Superior temporal gyrus (tissue), 1 donor: Measurements from ENCODE around the gene UMOD.
A peak's percentile ranks its signal among the peaks of the same experiment; 100 is the strongest.

Experiments used
- DNase-seq: peaks from one replicate; pipeline ENCODE4 v3.0.0-alpha.2; 2016; ENCODE audit errors: extremely low spot score

UMOD gene

DNA sequence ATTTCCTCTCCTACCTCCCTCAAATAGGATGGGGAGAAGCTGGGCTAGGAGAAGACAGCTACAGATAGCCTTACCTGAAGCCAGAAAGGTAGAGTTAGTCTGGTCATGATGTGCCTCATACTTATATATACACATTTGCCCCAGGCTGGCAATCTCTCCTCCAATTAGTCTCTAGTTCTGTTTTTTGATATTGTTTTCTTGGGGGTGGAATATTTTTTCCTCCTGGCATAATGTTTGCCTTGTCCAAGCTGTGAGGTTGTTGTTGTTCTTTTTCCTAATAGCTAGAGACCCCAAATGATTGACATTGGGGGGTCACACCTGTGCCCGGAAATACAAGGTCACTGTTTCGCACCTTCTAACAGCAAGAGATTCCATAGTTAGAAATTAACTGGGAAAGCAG is at the start of gene UMOD:
UMOD (minus strand) TSS at position 101 of the 400 bp plus-strand sequence. CDS start 1,978 bp downstream, outside the sequence.
- DNase-seq: no peak

DNA sequence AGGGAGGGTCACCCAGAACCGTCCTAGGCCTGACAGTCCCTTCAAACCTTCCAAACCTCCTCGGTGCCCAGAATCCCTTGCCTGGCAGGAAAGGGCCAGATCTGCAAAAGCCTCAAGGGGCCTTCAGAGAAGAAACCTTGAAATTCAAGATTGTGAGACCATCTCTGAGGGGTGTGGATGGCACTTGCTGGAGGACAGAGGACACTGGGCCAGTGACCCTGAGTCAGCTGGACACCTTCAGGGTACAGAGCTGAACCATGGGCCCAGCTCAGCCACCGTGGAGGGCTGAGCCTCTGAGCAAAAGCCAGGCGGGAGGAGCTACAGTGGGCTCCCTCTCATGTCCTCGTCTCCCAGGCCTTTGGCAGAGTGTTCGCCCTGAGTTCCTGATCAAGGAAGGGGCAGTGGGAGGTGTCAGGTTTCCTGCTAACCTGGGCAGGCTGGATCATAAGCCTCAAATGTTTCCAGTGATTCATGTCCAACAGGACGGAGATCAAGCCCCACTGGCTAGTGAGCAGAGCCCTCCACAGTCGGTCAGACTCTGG is 49.0 kb upstream of the UMOD start:
- no peak for DNase-seq

DNA sequence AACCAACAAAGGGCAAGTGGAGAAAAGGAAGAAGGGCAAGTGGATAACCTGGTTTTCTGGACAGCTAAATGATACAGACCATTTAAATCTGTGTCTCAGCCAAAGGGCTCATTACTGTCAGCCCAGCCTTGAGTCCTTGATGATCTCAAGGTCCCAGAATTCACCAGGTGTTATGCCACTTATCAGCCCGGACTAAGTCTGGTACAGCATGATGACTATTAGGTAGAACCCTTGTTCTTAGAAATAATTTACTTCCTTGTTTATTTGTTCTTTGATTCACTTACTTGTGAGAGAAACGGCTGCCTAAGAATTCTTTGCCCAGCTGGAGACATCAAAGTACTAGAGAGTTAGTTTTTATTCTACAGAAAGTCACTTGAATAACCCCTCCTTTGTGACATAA is 48.6 kb upstream of the UMOD start:
- DNase-seq: no peak

DNA sequence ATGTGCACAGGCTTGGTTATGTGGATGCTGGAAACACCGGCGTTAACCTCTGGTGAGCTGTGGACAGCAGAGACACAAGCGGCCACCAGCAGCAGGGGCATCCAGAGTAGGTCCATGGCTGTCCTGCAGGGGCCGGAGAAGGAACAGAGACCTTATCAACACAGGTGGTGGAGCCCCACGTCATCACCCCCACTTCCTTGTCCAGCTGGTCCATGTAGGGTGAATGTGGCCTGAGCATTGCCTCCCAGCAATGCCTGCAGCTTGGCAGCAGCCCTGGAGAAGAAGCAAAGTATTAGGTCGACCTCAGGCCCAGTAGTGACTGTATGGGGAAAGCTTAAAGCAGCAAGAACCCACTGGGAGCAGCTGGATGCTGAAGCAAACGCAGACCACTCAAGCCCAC is 46.7 kb upstream of the UMOD start:
- DNase-seq: no peak

DNA sequence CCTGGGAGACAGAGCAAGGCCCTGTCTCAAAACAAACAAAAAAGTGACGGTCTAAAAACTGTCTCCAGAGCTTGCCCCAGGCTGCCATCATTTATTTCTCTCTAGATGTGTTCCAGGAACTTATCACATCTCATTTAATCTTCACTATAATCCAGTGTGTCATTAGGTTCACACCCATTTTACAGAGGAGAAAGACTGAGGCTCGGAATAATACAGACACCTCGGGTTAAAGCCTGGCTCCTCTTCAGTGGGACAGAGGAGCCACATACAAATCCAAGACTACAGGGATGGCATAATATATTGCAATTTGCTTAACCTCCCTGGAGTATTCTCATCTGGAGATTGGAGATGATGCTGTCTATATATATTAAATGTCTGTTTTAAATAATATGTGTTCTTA is 46.1 kb upstream of the UMOD start:
- no peak for DNase-seq

DNA sequence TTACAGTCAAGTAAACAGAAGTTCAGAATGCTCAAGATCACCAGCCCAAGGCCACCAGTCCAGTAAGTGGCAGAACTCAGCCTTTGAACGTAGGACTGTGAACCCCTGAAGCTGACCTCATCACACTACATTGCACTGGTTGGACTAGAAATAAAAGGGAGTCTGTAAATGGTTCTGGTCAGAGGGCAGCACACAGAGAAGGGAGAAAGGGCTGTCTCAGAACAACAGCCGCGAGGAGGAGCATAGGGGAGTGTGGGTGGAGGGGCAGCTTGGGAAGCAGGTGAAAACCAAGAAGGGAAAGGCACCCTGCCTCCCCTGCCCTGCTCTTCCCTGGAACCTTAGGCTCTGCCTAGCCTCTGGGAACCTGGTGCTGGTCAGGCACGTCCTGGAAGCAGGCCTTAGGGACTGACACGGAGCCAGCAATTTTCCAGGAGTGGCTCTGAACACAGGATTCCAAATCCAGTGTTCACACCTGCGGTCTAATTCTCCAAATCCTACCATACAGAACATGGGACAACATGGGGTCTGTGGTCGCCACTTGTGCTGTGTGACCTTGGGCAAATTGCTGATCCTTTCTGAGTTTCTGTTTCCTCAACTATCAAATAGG is 45.1 kb upstream of the UMOD start:
- no peak for DNase-seq

DNA sequence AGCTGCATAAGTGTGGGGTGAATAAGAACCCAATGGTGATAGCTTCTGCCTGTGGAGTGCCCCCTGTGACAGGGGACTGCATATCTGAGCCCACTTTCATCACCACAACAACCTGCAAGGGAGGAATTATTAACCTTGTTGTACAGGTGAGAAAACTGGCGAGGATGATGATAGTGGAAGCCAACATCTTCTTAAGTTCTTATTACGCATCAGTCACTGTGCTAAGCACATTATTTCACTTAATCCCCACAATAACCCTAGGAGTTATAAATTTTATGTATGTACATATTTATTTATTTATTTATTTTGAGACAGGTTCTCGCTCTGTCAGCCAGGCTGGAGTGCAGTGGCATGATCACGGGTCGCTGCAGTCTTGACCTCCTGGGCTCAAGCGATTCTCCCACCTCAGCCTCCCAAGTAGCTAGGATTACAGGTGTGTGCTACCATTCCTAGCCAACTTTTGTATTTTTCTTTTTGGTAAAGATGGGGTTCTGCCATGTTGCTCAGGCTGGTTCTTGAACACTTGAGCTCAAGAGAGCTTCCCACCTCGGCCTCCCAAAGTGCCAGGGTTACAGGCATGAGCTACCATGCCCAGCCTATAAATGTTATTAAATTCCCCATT is 44.4 kb upstream of the UMOD start:
- DNase-seq: no peak

DNA sequence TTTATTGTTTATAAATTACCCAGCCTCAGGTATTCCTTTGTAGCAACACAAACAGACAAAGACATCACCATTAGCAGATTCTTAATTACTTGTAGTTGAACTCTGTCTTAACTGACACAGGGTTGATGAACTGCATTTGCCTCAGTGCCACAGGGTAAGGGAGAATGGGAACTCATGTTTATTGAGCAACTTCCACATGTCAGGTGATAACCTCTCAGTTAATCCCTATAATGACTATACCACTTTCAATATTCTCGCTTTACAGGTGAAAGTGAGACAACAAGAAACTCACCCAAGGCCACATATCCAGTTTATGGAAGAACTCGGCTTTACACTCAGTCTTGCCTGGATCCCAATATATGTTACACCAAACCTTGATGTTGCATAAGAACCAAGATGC is 43.4 kb upstream of the UMOD start:
- no peak for DNase-seq

DNA sequence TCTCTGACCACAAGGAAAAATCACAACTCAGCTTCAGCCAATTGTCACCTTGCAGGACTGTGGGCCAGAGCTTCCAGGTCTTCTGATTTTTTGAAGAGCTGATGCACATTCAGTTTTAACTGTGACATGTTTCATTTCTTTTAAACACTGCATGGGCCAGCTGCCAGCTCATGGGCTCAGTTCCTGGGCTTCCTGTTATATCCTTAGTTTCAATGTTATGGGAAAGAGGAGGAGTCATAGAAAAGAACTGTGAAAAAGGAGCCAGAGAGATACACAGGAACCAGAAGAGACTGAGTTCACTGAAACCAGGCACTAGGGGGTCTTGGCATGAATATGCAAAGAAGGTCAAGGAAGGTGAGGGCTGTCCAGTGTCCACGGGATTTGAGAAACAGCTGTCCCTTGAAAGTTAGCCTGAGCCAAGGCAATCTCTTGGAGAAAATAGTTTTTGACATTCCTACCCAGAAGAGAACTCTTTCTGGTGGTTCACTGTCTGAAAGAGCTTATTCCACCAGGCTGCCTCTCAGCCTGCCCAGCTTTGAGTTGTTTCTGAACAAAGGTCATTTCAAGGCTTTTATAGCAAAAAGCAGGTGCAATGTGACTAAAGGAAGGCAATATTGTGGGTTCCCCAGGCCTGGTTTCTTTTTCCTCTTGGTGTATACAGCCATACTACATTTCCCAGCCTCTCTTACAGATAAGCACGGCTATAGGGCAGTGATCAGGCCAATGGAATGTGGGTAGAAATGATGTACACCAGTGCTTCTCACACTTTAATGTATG is 41.5 kb upstream of the UMOD start:
- DNase-seq: no peak

DNA sequence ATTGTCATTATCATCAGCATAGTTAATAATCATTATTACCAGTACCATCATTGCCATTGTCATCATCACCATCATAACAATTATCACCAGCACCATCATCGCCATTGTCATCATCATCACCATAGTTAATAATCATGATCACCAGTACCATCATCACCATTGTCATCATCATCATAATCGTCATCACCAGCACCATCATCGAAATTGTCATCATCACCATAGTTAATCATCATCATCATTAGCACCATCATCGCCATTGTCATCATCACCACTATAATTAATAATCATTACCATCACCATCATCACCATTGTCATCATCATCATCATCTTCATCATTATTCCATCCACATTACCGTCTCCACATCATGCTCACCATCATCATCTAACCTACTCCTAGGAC is 38.5 kb upstream of the UMOD start:
- no peak for DNase-seq

DNA sequence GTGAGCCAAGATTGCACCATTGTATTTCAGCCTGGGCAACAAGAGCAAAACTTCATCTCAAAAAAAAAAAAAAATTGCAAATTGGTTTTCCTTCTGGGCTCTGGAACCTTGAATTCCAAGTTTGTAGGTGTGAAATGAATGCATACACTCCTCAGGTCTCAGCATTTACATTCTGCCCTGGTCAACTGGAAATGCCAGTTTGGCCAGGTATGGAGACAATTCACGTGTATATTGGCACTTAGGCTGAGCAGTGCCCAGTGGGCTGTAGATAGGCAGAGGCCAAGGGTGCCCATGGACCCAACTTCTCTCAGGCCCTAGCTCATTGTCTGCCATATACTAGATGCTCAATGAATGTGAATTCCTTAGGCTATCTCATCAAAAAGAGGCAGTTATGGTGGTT is 36.3 kb upstream of the UMOD start:
- DNase-seq: no peak

DNA sequence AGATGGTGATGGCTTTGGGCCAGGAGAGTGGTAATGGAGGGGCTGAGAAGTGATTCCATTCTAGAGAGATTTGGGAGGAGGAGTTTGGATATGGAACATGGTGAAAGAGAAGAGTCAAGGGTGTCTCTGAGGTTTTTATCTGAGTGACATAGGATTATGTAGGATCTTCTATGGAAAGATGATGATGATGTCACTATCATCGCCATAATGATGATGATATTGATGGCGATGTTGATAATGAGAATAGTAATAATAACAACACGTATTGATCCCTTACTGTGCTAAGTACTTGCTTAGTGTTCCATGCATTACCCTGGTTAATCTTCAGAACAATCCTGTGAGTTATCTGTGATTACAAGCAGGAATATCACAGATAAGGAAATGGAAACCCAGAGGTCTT is 35.5 kb upstream of the UMOD start:
- DNase-seq: no peak

DNA sequence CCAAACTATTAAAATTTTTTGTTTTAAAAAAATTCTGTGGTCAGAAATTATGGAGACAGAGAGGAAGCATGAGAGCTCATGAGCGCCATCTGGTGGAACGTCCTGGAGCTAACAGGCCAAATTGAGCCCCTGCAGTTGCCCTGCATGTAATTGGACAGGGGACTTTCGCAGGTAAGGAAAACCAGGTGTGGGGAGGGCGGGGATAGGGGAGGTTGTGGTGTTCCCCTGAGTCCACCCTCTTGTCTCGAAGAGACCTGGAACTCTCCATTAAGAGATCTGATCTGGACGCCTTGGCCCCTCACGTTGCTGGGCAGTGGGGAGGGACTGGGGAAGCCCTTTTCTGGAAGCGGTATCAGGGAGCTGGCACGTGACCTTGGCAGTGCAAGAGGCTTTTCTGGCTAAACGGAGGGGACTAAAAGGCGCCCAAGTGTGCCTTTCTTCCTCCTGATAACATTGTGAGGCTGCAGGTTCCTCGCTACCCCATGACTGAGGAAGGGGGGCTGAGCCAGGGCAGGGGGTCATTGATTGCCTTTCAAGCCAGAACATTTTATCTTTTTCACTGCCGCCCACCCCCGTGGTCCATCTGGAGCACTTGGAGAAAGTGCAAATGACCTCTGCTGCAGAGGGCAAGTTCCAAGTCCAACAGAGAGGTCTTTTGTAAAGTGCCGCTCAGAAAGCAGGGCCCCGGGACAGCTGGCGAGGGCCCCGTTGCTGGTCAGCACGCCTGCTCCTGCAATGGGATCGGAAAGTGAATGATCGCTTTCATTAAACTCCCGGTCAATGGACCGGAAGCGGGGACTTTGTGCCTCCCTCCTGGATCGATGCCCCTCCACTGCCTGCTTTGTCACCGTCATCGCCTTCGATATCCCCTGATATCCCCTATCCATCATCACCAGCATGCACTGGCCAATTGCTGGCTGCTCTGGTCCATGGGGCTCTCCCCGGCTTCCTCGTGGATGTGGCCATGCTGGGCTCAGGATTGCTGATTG is 33.6 kb upstream of the UMOD start:
- peak; percentile 82 for DNase-seq

DNA sequence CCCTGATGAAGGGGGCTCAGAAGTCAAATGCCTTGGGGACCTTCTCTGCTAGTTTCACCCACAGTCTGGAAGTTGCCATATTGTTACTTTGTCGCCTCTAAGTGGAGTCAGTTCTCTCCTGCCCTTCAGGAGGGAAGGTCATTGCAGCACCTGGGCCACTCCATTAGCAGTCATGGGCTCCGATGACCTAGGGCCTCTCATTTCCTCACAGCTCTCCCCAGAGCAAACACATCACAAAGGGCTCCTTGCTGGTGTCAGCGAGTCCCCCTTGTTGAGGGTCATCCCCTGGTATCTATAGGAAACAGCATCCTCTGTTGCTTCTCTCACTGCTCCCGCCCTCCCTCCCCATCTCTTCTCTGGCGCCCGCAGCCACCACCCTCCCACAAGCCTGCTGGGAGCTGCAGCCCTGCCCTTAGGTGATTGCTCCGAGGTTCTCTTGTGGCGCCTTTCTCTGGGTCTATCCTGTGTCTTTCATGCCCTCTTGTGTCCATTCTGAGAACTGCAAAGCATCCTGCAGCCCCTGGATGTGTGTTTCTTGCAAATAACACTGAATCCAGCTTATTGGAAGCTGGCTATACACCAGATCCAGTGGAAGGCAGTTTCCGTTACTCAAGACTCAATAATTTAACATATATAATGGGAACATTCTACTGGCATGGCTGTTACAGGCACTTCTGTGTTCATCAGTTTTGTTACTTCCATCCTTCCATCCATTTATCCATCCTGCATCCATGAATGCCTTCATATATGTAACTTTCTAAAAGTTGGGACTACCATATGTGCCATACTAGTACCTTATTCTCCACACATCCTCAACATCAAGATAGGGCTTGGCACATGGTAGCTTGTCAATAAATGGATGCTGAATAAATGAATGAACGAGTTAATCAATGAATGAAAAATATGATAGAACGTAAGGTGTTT is 30.9 kb upstream of the UMOD start:
- peak; percentile 88 for DNase-seq

DNA sequence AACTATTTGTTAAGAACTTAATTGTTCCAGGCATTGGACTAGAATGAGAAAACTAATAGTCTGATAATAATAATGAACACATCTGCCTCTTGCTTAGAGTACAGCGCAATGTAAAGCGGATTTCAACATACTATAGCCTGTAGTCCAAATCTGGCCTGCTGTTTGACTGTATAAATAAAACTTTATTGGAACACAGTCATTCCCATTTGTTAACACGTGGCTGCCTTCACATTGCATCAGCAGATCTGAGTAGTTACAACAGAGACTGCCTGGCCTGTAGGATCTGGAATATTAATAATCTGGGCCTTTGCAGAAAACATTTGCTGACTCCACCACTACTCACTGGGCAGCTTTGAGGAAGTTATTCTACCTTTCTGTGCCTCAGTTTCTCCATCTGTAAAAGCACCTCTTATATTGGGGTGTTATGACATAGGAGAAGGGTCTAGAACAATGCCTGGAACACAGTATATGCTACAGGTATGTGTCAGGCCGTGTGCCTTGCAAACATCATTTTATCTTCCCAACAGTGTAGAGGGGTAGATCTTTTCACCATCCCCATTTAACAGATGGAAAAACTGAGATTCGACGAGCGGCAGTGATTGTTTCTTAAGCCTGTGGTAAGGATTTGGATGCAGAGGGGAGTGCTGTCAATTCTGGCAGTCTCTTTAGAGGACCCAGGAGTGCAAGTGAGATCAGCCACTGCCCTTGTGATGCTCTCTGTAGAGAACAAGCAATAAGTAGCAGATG is 29.9 kb upstream of the UMOD start:
- DNase-seq: no peak

DNA sequence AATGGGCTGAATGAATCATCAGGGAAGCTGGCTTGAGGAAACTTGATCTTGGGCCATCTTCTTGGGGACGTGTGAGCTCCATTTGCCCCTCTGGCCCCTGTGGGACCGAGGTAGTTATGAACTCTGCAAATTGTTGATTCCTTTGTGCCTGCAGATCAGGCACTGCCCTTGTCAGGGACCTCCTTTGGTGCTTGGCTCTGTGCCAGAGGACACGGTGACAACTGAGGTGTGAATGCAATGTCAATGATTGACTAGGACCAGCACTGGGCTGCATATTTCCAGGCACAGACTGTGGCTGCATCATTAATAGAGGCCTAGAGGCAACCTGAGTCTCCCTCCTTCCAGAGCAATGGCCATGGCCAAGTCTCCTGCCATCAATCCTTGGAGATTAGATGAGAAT is 28.3 kb upstream of the UMOD start:
- no peak for DNase-seq

DNA sequence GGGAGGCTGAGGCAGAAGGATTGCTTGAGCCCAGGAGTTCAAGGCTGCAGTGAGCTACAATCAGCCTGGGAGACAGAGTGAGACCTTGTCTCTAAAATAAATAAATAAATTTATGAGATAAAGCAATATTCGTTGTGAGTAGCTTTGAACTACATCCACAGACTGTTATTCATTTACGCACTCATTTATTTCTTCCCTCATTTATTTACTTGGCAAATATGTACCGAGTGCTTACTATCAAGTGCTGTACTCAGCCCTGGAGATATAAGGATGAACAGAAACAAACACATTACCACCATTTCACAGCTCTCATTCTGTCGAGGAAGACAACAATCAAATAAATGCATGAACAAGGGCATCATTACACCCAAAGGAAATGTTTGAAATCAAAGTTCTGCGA is 24.7 kb upstream of the UMOD start:
- DNase-seq: no peak

DNA sequence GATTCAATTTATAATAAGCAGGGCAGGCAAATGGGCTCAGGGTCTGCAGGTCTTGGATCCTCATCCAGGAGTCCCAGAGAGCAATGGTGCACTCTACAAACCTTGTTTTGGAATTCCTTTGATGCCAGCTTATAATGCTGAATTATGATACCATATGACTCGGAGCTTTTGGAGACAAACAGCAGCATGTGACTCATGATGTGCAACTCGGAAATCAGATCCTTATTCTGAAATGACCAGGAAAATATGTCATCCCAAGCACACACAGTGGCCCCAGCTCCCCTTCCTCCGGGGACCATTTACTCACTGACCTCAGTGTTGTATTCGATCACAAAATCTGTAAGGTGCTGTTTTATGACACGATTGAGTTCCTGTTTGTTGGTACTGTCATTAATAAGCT is 20.2 kb upstream of the UMOD start:
- no peak for DNase-seq

DNA sequence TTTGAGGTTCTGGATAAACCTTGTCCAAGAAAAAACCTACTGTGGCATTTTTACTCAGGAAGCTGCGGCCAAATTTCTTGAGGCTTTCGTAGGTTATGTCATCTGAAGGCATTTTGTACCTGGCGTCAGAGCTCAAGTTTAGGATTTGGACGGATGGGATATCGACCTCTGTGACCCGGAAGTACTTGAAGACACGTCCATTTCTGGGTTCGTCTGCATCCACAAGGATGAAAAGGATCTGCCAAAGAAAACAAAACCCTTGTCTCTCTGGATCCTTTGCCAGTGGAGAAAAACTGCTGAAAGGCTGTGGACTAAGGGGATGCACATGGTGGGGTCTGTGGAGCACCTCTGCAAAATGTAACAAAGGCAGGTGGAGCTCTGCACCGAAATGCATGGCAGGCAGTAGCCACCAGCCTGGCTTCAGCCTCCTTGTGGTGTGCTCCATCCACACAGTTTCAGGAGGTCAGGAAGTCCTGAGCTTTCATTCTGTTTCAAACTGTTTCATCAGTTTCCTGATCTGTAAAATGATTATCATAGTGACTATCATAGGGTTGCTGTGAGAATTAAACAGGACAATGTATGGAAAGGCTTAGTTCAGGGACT is 17.0 kb upstream of the UMOD start:
- DNase-seq: no peak

DNA sequence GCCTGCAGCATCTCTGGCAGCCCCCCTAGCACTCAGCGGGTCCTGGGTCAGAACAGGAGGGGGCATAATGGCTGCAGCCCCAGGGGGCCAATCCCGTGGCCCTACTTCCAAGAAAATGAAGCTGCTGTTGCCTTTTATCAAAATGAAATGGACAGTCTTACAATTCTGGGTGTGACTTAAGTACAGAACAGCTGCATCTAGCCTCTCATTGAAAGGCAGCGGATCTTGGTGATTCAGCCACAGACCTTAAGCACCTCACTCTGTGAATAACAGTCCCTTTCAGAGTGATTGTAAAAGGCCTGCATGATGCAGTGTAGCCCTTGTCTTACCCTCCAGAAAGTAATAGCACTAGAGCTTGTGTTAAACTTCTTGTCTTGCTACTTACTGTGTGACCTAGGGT is 11.5 kb upstream of the UMOD start:
- no peak for DNase-seq
